AG09309 (cell line): ENCODE measurements around the gene LRRC9.
"Not testable (repeated sequence)": the region's sequence is repeated elsewhere in the genome, so short reads cannot be mapped to it uniquely, and the experiment has no call there.

ENCODE experiments used
- DNase-seq: peaks from one replicate; pipeline ENCODE4 v3.0.0-alpha.2; 2010; ENCODE audit warnings: low read depth
- H3K4me3 ChIP-seq: 2 replicates; pipeline ENCODE4 v1.5.1; 2011; ENCODE audit warnings: mild to moderate bottlenecking, low read depth, low read length, moderate library complexity; ENCODE audit not compliant: control insufficient read depth
- CTCF ChIP-seq: IDR thresholded peaks from 2 replicates; pipeline ENCODE4 v1.5.1; 2011; ENCODE audit warnings: mild to moderate bottlenecking, low read depth, low read length, inconsistent platforms; ENCODE audit not compliant: insufficient read depth, control insufficient read depth; ENCODE audit errors: missing control alignments

Gene LRRC9

GRCh38 chr14:59939828-59940227 is 19.9 kb downstream of the LRRC9 start:
- DNase-seq = no peak
- H3K4me3 ChIP-seq = no peak overlapping the region
- TF ChIP-seq CTCF = no peak

DNA sequence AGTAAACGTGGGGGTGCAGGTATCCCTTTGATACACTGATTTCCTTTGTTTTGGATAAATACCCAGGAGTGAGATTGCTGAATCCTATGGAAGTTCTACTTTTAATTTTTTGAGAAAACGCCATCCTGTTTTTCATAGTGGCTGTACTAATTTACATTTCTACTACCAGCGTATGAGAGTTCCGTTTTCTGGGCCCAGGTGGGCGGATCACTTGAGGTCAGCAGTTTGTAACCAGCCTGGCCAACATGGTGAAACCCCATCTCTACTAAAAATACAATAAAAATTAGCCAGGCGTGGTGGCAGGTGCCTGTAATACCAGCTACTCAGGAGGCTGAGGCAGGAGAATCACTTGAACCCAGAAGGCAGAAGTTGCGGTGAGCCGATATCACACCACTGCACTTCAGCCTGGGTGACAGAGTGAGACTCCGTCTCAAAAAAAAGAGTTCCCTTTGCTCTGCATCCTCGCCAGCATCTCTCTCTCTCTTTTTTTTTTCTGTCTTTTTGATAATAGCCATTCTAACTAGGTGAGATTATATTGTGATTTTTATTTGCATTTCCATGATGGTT is 22.4 kb downstream of the LRRC9 start:
- DNase-seq, H3K4me3 ChIP-seq: not testable (repeated sequence)

- no peak for TF ChIP-seq CTCF
- no peak overlapping the region for H3K4me3 ChIP-seq
- no peak for DNase-seq
Measured at GRCh38 chr14:59944909-59945308, 25.0 kb downstream of the LRRC9 start.

DNA sequence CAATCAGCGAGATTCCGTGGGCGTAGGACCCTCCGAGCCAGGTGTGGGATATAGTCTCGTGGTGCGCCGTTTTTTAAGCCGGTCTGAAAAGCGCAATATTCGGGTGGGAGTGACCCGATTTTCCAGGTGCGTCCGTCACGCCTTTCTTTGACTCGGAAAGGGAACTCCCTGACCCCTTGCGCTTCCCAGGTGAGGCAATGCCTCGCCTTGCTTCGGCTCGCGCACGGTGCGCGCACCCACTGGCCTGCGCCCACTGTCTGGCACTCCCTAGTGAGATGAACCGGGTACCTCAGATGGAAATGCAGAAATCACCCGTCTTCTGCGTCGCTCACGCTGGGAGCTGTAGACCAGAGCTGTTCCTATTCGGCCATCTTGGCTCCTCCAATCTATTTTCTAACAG is 32.2 kb downstream of the LRRC9 start:
- not testable (repeated sequence) for H3K4me3 ChIP-seq, DNase-seq

- not testable (repeated sequence) for H3K4me3 ChIP-seq, DNase-seq
Measured at GRCh38 chr14:59957890-59958289, 37.9 kb downstream of the LRRC9 start.

- TF ChIP-seq CTCF = no peak
- H3K4me3 ChIP-seq = no peak overlapping the region
- no peak for DNase-seq
Measured at GRCh38 chr14:59959668-59960067, 39.7 kb downstream of the LRRC9 start.

GRCh38 chr14:59961518-59962062 is 41.6 kb downstream of the LRRC9 start:
- no peak overlapping the region for H3K4me3 ChIP-seq
- DNase-seq = no peak
- no peak for TF ChIP-seq CTCF

DNA sequence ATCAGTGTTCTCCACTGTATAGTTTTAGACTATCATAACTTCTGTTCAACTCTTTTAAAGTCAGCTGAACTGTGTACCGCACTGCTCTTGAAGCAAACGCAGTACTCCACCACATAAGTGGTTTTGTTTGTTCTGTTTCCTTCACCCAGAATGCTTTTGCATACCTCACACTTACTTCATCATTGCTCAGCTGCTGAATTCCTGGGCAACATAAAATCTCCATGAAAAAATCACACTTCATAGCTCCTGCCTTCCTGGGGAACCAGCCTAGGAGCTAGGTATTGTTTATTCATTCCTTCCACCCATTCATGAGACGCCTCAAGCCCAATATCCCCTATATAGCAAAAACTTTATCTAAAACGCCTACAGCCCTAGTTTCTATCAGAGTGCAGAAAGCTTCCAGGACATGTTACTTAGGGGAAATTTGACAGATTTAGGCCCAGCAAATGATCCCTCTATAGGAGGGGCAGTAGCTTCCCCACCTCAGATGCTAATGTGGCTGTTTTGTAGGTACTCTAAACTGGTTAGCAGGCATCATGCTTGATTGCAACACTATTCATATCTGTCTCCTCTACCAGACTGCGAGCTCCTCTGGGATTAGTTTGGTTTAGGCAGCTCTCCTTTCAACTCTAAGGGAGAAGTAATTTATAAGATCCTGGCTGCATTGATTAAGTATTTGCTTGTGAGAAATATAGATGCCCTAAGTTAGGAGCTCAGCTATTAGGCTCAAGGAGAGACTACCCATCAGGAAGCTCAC is 44.5 kb downstream of the LRRC9 start:
- DNase-seq = no peak
- no peak overlapping the region for H3K4me3 ChIP-seq
- no peak for TF ChIP-seq CTCF
